ENCODE results near the gene LRFN2. TPM values are rescaled to one million over a fixed set of nuclear protein-coding genes. Genes with fewer than 3 reads are reported as not detected.

Gene LRFN2
- polyA plus RNA-seq, 1 experiment: not detected

- Histone ChIP-seq H3K9me3 (ENCODE audit: control insufficient read depth, insufficient read depth, low read length) (no peaks in the 10 kb centered on the region), H3K27me3 (ENCODE audit: control insufficient read depth, insufficient read depth, low read length) (no peaks in the 10 kb centered on the region), H3K27ac (ENCODE audit: low read depth, low read length) (no peak overlapping the region), H3K4me3 (ENCODE audit: low read depth, low read length) (no peak overlapping the region)
- ChIA-PET POLR2A (no interaction called here), CTCF (no interaction called here)
- TF ChIP-seq, protein P1, sequence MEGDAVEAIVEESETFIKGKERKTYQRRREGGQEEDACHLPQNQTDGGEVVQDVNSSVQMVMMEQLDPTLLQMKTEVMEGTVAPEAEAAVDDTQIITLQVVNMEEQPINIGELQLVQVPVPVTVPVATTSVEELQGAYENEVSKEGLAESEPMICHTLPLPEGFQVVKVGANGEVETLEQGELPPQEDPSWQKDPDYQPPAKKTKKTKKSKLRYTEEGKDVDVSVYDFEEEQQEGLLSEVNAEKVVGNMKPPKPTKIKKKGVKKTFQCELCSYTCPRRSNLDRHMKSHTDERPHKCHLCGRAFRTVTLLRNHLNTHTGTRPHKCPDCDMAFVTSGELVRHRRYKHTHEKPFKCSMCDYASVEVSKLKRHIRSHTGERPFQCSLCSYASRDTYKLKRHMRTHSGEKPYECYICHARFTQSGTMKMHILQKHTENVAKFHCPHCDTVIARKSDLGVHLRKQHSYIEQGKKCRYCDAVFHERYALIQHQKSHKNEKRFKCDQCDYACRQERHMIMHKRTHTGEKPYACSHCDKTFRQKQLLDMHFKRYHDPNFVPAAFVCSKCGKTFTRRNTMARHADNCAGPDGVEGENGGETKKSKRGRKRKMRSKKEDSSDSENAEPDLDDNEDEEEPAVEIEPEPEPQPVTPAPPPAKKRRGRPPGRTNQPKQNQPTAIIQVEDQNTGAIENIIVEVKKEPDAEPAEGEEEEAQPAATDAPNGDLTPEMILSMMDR (IDR thresholded peaks at IDR 0.05; ENCODE audit: low read depth, low read length): no peak
- no peak for DNase-seq (ENCODE audit: low read depth, low spot score)
These were observed 179.9 kb downstream of the LRFN2 start for GRCh38 chr6:40407239-40407638.

DNA sequence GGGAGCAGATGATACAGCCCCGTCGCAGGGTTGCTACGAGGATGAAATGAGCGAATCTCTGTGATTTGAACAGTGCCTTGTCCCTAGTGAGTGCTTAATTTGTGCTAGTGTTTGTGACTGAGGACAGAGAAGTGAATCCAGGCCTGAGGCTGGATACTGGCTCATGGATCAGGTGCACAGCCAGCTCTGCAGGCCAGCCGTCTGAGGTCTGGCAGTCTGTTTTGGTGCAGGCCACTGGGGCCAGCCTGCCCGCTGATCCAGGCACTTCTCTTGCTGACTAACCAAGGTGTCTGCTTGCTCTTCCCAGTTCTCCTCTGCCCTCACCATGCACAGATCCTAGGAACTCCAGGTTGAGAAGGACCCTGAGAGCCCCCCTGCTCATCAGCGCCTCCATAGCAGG lies 181.0 kb downstream of the LRFN2 start:
- CTCF ChIA-PET: no interaction called here
- Histone ChIP-seq H3K9me3 (ENCODE audit: control insufficient read depth, insufficient read depth, low read length) (no peaks in the 10 kb centered on the region), H3K27ac (ENCODE audit: low read depth, low read length) (no peak overlapping the region), H3K4me3 (ENCODE audit: low read depth, low read length) (no peak overlapping the region), H3K27me3 (ENCODE audit: control insufficient read depth, insufficient read depth, low read length) (no peaks in the 10 kb centered on the region)
- DNase-seq (ENCODE audit: low read depth, low spot score): no peak
- TF ChIP-seq, protein P1 (IDR thresholded peaks at IDR 0.05; ENCODE audit: low read depth, low read length): no peak
- POLR2A ChIA-PET: no interaction called here

DNA sequence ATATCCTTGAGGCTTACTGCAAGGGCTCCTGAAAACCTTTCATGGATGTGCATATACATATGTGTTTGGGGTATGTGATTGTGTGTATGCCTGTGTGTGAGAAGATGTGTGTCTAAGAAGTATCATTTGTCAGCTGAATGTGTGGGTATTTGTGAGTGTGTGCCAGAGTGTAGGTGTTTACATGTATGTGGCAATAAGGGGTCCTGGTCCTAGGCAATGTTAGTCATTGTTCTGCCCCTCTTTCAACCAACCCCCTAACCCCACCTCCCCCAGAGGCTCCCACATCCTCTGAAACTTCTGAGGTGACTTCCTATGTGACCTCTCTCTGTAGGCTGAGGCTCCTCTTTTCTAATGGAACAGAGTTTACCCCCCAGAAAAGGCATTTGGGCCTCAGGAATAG lies 186.4 kb downstream of the LRFN2 start:
- ChIA-PET POLR2A (no interaction called here), CTCF (no interaction called here)
- TF ChIP-seq, protein P1 (IDR thresholded peaks at IDR 0.05; ENCODE audit: low read depth, low read length): no peak
- no peaks in the 10 kb centered on the region for H3K9me3 ChIP-seq (ENCODE audit: control insufficient read depth, insufficient read depth, low read length)
- H3K27ac ChIP-seq (ENCODE audit: low read depth, low read length): no peak overlapping the region
- H3K27me3 ChIP-seq (ENCODE audit: control insufficient read depth, insufficient read depth, low read length): no peaks in the 10 kb centered on the region
- H3K4me3 ChIP-seq (ENCODE audit: low read depth, low read length): no peak overlapping the region
- no peak for DNase-seq (ENCODE audit: low read depth, low spot score)

GRCh38 chr6:40399888-40400457 lies 187.2 kb downstream of the LRFN2 start:
- H3K27me3 ChIP-seq (ENCODE audit: control insufficient read depth, insufficient read depth, low read length): no peaks in the 10 kb centered on the region
- no peak overlapping the region for H3K4me3 ChIP-seq (ENCODE audit: low read depth, low read length)
- DNase-seq (ENCODE audit: low read depth, low spot score): no peak
- no peaks in the 10 kb centered on the region for H3K9me3 ChIP-seq (ENCODE audit: control insufficient read depth, insufficient read depth, low read length)
- POLR2A ChIA-PET: interaction anchor here (0.5 kb wide), 1 partner anchor 10 kb away, joined by 3 read pairs; no protein-coding TSS in a partner anchor
- H3K27ac ChIP-seq (ENCODE audit: low read depth, low read length): no peak overlapping the region
- CTCF ChIA-PET: no interaction called here
- TF ChIP-seq, protein P1 (IDR thresholded peaks at IDR 0.05; ENCODE audit: low read depth, low read length): no peak

GRCh38 chr6:40398810-40399477 lies 188.2 kb downstream of the LRFN2 start:
- no peak for DNase-seq (ENCODE audit: low read depth, low spot score)
- ChIA-PET CTCF (no interaction called here), POLR2A (interaction anchor here (0.5 kb wide), 1 partner anchor 9 kb away, joined by 3 read pairs; no protein-coding TSS in a partner anchor)
- H3K9me3 ChIP-seq (ENCODE audit: control insufficient read depth, insufficient read depth, low read length): no peaks in the 10 kb centered on the region
- H3K27ac ChIP-seq (ENCODE audit: low read depth, low read length): no peak overlapping the region
- H3K27me3 ChIP-seq (ENCODE audit: control insufficient read depth, insufficient read depth, low read length): no peaks in the 10 kb centered on the region
- TF ChIP-seq, protein P1 (IDR thresholded peaks at IDR 0.05; ENCODE audit: low read depth, low read length): no peak
- no peak overlapping the region for H3K4me3 ChIP-seq (ENCODE audit: low read depth, low read length)
